Measurements from ENCODE around the gene HRG.

Gene HRG

DNA sequence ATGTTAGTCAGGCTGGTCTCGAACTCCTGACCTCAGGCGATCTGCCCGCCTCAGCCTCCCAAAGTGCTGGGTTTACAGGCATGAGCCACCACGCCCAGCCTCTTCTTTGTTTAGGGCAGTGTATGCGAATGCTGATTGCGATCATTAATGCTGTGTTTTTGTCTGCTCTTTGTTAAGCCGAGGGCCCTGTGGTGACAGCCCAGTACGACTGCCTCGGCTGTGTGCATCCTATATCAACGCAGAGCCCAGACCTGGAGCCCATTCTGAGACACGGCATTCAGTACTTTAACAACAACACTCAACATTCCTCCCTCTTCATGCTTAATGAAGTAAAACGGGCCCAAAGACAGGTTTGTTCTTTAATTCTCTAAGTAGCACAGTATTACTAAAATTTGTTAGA, 59.1 kb downstream of the HRG start:
- Histone ChIP-seq H3K36me3 (ENCODE audit: control insufficient read depth, low read length) (no peaks in the 10 kb centered on the region), H4K20me1 (ENCODE audit: control insufficient read depth, insufficient read depth, low read depth, low read length) (no peaks in the 10 kb centered on the region), H3K4me3 (ENCODE audit: low read length) (no peak overlapping the region), H3K9me3 (ENCODE audit: control insufficient read depth, insufficient read depth, low read length) (no peaks in the 10 kb centered on the region), H3K4me1 (ENCODE audit: control insufficient read depth, low read length) (no peaks in the 10 kb centered on the region), H3K4me2 (ENCODE audit: low read length) (no peak overlapping the region), H3K27ac (ENCODE audit: low read depth, low read length) (no peak overlapping the region), H3K79me2 (ENCODE audit: control insufficient read depth, low read length) (no peaks in the 10 kb centered on the region), H3K9me2 (replicated peaks; ENCODE audit: control insufficient read depth, low read length) (no peaks in the 10 kb centered on the region), H3K27me3 (ENCODE audit: control insufficient read depth, low read length) (peaks cover 15% of the 10 kb centered on the region), H3F3A (ENCODE audit: control insufficient read depth, insufficient read depth) (no peaks in the 10 kb centered on the region)
- TF ChIP-seq, protein P1, sequence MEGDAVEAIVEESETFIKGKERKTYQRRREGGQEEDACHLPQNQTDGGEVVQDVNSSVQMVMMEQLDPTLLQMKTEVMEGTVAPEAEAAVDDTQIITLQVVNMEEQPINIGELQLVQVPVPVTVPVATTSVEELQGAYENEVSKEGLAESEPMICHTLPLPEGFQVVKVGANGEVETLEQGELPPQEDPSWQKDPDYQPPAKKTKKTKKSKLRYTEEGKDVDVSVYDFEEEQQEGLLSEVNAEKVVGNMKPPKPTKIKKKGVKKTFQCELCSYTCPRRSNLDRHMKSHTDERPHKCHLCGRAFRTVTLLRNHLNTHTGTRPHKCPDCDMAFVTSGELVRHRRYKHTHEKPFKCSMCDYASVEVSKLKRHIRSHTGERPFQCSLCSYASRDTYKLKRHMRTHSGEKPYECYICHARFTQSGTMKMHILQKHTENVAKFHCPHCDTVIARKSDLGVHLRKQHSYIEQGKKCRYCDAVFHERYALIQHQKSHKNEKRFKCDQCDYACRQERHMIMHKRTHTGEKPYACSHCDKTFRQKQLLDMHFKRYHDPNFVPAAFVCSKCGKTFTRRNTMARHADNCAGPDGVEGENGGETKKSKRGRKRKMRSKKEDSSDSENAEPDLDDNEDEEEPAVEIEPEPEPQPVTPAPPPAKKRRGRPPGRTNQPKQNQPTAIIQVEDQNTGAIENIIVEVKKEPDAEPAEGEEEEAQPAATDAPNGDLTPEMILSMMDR (IDR thresholded peaks at IDR 0.05; ENCODE audit: low read depth, low read length, poor library complexity, severe bottlenecking): no peak
- TF ChIP-seq EZH2phosphoT487 (IDR thresholded peaks at IDR 0.05; ENCODE audit: borderline replicate concordance, low read length): no peak

Measured in DOHH2 (cell line).